K562 (cell line): ENCODE measurements around the gene LRP1. TPM values are rescaled to one million over a fixed set of nuclear protein-coding genes. Genes with fewer than 3 reads are reported as not detected.

Experiments used
- ARID2 ChIP-seq: fragments of 450-650 bp; IDR thresholded peaks from 2 replicates; pipeline ENCODE4 v1.6.1; 2017; ENCODE audit warnings: antibody characterized with exemption, mild to moderate bottlenecking
- CAMTA2 ChIP-seq: fragments of 250-450 bp; sonication (Bioruptor Pico); conservative IDR thresholded peaks from 2 replicates; pipeline ENCODE4 v1.5.1; 2022
- CBFA2T2 ChIP-seq: fragments of 450-650 bp; conservative IDR thresholded peaks from 2 replicates; pipeline ENCODE4 v1.6.1; 2017; ENCODE audit warnings: mild to moderate bottlenecking
- E2F4 ChIP-seq: sonication (generic); formaldehyde crosslinking; IDR thresholded peaks from 2 replicates; pipeline ENCODE4 v1.8.0; 2022; ENCODE audit warnings: mild to moderate bottlenecking, low read depth, missing genetic modification reagents
- ESRRB ChIP-seq: fragments of 250-450 bp; sonication (Bioruptor Pico); IDR thresholded peaks from 2 replicates; pipeline ENCODE4 v1.5.0; 2020; ENCODE audit warnings: mild to moderate bottlenecking, moderate library complexity, borderline replicate concordance
- HDAC2 ChIP-seq: fragments of 450-650 bp; IDR thresholded peaks from 2 replicates; pipeline ENCODE4 v1.6.1; 2016; ENCODE audit warnings: mild to moderate bottlenecking
- HNRNPK ChIP-seq: fragments of 200-400 bp; formaldehyde crosslinking; IDR thresholded peaks from one replicate; pipeline ENCODE4 v1.6.1; 2018; ENCODE audit warnings: mild to moderate bottlenecking, low read depth, low read length; ENCODE audit not compliant: poor library complexity, severe bottlenecking
- JUND ChIP-seq, 2 experiments: IDR thresholded peaks; 2 replicates in 1 of 2; 3 replicates in 1 of 2; pipeline ENCODE4 v1.6.1; 2011; ENCODE audit warnings: borderline replicate concordance in 2 of 2, low read depth in 2 of 2, low read length in 2 of 2, improper control_type of control experiment in 1 of 2, missing biosample characterization in 1 of 2, missing genetic modification characterization in 1 of 2, missing genetic modification reagents in 1 of 2
- KAT2B ChIP-seq: IDR thresholded peaks from one replicate; pipeline ENCODE4 v1.6.1; 2012; ENCODE audit warnings: low read depth, mild to moderate bottlenecking, control low read depth, inconsistent platforms, low read length, moderate library complexity
- MCM3 ChIP-seq: fragments of 450-650 bp; IDR thresholded peaks from 2 replicates; pipeline ENCODE4 v1.6.1; 2016
- NUFIP1 ChIP-seq: fragments of 450-650 bp; IDR thresholded peaks from 2 replicates; pipeline ENCODE4 v1.6.1; 2018; ENCODE audit not compliant: partially characterized antibody
- PHF21A ChIP-seq: fragments of 450-650 bp; IDR thresholded peaks from 2 replicates; pipeline ENCODE4 v1.6.1; 2017; ENCODE audit warnings: low read depth, borderline replicate concordance
- POU5F1 ChIP-seq: fragments of 150-350 bp; IDR thresholded peaks from 2 replicates; pipeline ENCODE4 v1.6.1; 2014; ENCODE audit warnings: borderline replicate concordance, low read length, low read depth, mild to moderate bottlenecking; ENCODE audit not compliant: partially characterized antibody
- PREB ChIP-seq: sonication (generic); formaldehyde crosslinking; IDR thresholded peaks from 2 replicates; pipeline ENCODE4 v1.8.1; 2023; ENCODE audit warnings: mild to moderate bottlenecking, missing genetic modification reagents
- RBBP5 ChIP-seq: fragments of 200-600 bp; sonication (generic); IDR thresholded peaks from 2 replicates; pipeline ENCODE4 v1.6.1; 2012; ENCODE audit warnings: borderline replicate concordance, mild to moderate bottlenecking, low read length, control low read depth, inconsistent platforms; ENCODE audit not compliant: insufficient read depth, poor library complexity, severe bottlenecking
- SMAD2 ChIP-seq: fragments of 150-350 bp; IDR thresholded peaks from 2 replicates; pipeline ENCODE4 v1.6.1; 2014; ENCODE audit warnings: low read depth, mild to moderate bottlenecking, low read length
- SMAD3 ChIP-seq: fragments of 450-650 bp; formaldehyde crosslinking; conservative IDR thresholded peaks from 2 replicates; pipeline ENCODE4 v1.4.0; 2020; ENCODE audit warnings: mild to moderate bottlenecking
- ZNF121 ChIP-seq: sonication (generic); formaldehyde crosslinking; conservative IDR thresholded peaks from 2 replicates; pipeline ENCODE4 v1.8.0; 2022; ENCODE audit warnings: missing genetic modification reagents
- ZNF124 ChIP-seq: sonication (generic); formaldehyde crosslinking; IDR thresholded peaks from 2 replicates; pipeline ENCODE4 v1.8.1; 2022; ENCODE audit warnings: missing genetic modification reagents
- ZNF263 ChIP-seq: sonication (generic); formaldehyde crosslinking; IDR thresholded peaks from 2 replicates; pipeline ENCODE4 v1.8.0; 2022; ENCODE audit warnings: mild to moderate bottlenecking, missing genetic modification reagents, borderline replicate concordance
- ZNF57 ChIP-seq: fragments of 450-650 bp; formaldehyde crosslinking; IDR thresholded peaks from 2 replicates; pipeline ENCODE4 v1.4.0; 2020; ENCODE audit warnings: mild to moderate bottlenecking, moderate library complexity
- ZNF699 ChIP-seq: fragments of 250-450 bp; sonication (Bioruptor Pico); IDR thresholded peaks from 2 replicates; pipeline ENCODE4 v1.8.0; 2021; ENCODE audit warnings: mild to moderate bottlenecking, moderate library complexity; ENCODE audit not compliant: insufficient replicate concordance
- ZNF778 ChIP-seq: fragments of 450-650 bp; formaldehyde crosslinking; IDR thresholded peaks from 2 replicates; pipeline ENCODE4 v1.4.0; 2020; ENCODE audit warnings: mild to moderate bottlenecking, moderate library complexity
- ZSCAN29 ChIP-seq: fragments of 450-650 bp; IDR thresholded peaks from 2 replicates; pipeline ENCODE4 v1.6.1; 2017
- polyA plus RNA-seq, 8 experiments: library from polyadenylated mRNA; depleted of rRNA in 4 of 8; stranded (reverse) in 5 of 8; unstranded in 3 of 8; fragments of >200 nt; fragmentation: Nextera tagmentation in 2 of 8; fragmentation: Illumina TruSeq in 1 of 8; extraction: Ambion mirVana in 2 of 8; extraction: Trizol in 1 of 8; gene quantifications; 2 replicates each; pipeline versions ENCODE4 v1.2.1 to v1.2.3, GENCODE V29; 2011 to 2014; ENCODE audit warnings: inconsistent platforms in 1 of 8, missing spikeins in 1 of 8
- total RNA-seq, 7 experiments: library from RNA; depleted of rRNA in 6 of 7; stranded (reverse); fragments of >200 nt in 6 of 7; fragmentation: Illumina TruSeq in 2 of 7; extraction: Trizol in 2 of 7; gene quantifications; 2 replicates each; pipeline versions ENCODE4 v1.2.1 to v1.2.3, GENCODE V29; 2011 to 2021; ENCODE audit warnings: low replicate concordance in 1 of 7
- TF ChIP-seq, protein P1 (sequence below), 2 experiments: fragments of 250-450 bp in 1 of 2; fragments of 450-650 bp in 1 of 2; sonication (Bioruptor Pico) in 1 of 2; IDR thresholded peaks; 2 replicates each; pipeline versions ENCODE4 v1.6.1 to v1.8.0; 2016 to 2021; ENCODE audit warnings: mild to moderate bottlenecking in 2 of 2, moderate library complexity in 2 of 2, missing compliant biosample characterization in 1 of 2, missing genetic modification characterization in 1 of 2
- TF ChIP-seq, protein P2 (sequence below): IDR thresholded peaks from 2 replicates; pipeline ENCODE4 v1.6.1; 2011; ENCODE audit not compliant: insufficient read length; ENCODE audit errors: extremely low read depth

The LRP1 gene
- total and polyA plus RNA-seq, 9 of the 15 experiments (the other 6 are each of a cell fraction or from before 2014, with no cell fraction given) = 0.04 to 0.64 (median 0.19) TPM; not detected in 2

DNA sequence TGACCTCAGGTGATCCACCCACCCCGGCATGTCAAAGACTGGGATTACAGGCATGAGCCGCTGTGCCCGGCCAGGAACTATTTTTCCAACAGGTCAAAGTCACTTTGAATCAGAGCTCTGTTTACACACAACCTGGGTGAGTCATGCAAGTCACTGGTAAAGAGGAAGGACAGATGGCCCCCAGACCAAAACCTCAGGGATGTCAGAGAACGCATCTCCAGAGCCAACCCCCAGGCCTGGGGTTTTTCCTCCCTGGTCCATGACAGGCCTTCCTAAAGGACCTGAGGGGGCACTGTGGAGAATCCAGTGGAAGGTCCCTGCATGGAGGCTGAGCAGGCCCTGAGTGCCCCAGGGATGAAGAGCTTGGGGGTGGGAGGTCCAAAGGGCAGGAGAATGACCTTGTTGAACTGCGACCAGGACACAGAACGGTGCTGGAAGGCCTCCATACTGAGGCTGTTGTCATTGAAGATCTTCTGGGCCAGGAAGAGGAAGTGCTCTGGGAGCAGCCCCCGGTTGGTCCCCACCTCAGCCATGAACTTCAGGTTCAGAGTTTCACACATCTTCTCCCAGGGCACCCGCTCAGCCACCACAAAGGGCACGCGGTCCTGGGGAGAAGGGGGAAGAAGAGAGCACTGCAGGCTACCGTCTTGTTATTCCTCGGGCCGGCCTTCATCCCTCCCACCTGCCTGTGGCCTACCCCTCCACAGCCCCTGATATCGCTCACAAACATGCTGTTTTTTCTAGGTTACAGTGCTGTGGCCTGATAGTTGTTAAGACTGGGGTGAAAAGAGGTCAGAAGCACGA lies 26.2 kb upstream of the LRP1 start (continued):
- peak; percentile 66 for TF ChIP-seq CBFA2T2
- TF ChIP-seq KAT2B = no peak
- TF ChIP-seq ZNF778 (CRISPR knock-in tag) = no peak
- TF ChIP-seq ZSCAN29 = no peak
- no peak for TF ChIP-seq PREB
- TF ChIP-seq HDAC2 = 0 out of 2 replicates have a peak, but pooled peaks have one; percentile 11
- TF ChIP-seq ZNF263 (CRISPR knock-in tag) = no peak
- TF ChIP-seq ZNF57 (CRISPR knock-in tag) = no peak
- TF ChIP-seq E2F4 (CRISPR knock-in tag) = no peak
- no peak for TF ChIP-seq POU5F1
- no peak for TF ChIP-seq SMAD3 (CRISPR knock-in tag)
- TF ChIP-seq JUND (IDR thresholded peaks at IDR 0.05; ENCODE audit: borderline replicate concordance, low read depth, low read length) = peak; percentile 86
- TF ChIP-seq JUND (tag; IDR thresholded peaks at IDR 0.05; ENCODE audit: borderline replicate concordance, low read depth, low read length) = peak; percentile 71; the same call in 1 of the 3 replicates
- TF ChIP-seq ARID2 = no peak
- no peak for TF ChIP-seq HNRNPK
- no peak for TF ChIP-seq ZNF121
- TF ChIP-seq, protein P1, sequence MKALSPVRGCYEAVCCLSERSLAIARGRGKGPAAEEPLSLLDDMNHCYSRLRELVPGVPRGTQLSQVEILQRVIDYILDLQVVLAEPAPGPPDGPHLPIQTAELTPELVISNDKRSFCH (CRISPR knock-in tag; IDR thresholded peaks at IDR 0.05) = no peak
- TF ChIP-seq, protein P1 (tag; IDR thresholded peaks at IDR 0.05) = no peak
- TF ChIP-seq, protein P2, sequence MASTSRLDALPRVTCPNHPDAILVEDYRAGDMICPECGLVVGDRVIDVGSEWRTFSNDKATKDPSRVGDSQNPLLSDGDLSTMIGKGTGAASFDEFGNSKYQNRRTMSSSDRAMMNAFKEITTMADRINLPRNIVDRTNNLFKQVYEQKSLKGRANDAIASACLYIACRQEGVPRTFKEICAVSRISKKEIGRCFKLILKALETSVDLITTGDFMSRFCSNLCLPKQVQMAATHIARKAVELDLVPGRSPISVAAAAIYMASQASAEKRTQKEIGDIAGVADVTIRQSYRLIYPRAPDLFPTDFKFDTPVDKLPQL = no peak
- no peak for TF ChIP-seq SMAD2
- TF ChIP-seq NUFIP1 = no peak
- no peak for TF ChIP-seq CAMTA2 (CRISPR knock-in tag)
- TF ChIP-seq RBBP5 = peak; percentile 67
- TF ChIP-seq PHF21A = no peak
- no peak for TF ChIP-seq ESRRB (CRISPR knock-in tag)
- no peak for TF ChIP-seq ZNF124 (CRISPR knock-in tag)
- no peak for TF ChIP-seq MCM3
- TF ChIP-seq ZNF699 = no peak
